Naive B cell (primary cell): ENCODE results near the gene THPO. TPM values are rescaled to one million over a fixed set of nuclear protein-coding genes. Genes with fewer than 3 reads are reported as not detected.

ENCODE experiments used
- ATAC-seq, 2 donors: fragments of 150-1000 bp; cut with Tn5 transposase; 2 replicates each; pipeline ENCODE4 v1.10.0; 2021; ENCODE audit warnings: low read depth in 2 of 2, mild to moderate bottlenecking in 2 of 2, moderate library complexity in 2 of 2
- DNase-seq: peaks from one replicate; pipeline ENCODE4 v3.0.0; 2022
- H3K27ac Mint-ChIP-seq, 6 donors: one replicate each; pipeline ENCODE4 v1.8.0; 2020 to 2022; ENCODE audit warnings: mild to moderate bottlenecking in 6 of 6, mixed read lengths in 6 of 6, moderate library complexity in 5 of 6, inconsistent platforms in 2 of 6
- H3K27me3 Mint-ChIP-seq, 3 donors: one replicate each; pipeline ENCODE4 v1.8.0; 2021 to 2022; ENCODE audit warnings: mixed read lengths in 3 of 3, mild to moderate bottlenecking in 1 of 3
- H3K36me3 Mint-ChIP-seq, 2 donors: one replicate each; pipeline ENCODE4 v1.8.0; 2020 to 2022; ENCODE audit warnings: mixed read lengths in 2 of 2, inconsistent platforms in 1 of 2, mild to moderate bottlenecking in 1 of 2
- H3K4me1 Mint-ChIP-seq, 3 donors: one replicate each; pipeline ENCODE4 v1.8.0; 2020 to 2022; ENCODE audit warnings: mixed read lengths in 3 of 3, inconsistent platforms in 1 of 3, mild to moderate bottlenecking in 1 of 3, moderate library complexity in 1 of 3
- H3K4me3 Mint-ChIP-seq, 8 donors: one replicate each; pipeline ENCODE4 v1.8.0; 2020 to 2022; ENCODE audit warnings: mild to moderate bottlenecking in 8 of 8, mixed read lengths in 8 of 8, moderate library complexity in 8 of 8, inconsistent platforms in 2 of 8
- H3K9me3 Mint-ChIP-seq, 7 donors: one replicate each; pipeline ENCODE4 v1.8.0; 2020 to 2022; ENCODE audit warnings: mixed read lengths in 7 of 7, mild to moderate bottlenecking in 5 of 7, inconsistent platforms in 2 of 7, moderate library complexity in 1 of 7
- polyA plus RNA-seq, 6 donors: library from polyadenylated mRNA; unstranded; fragments of 300-500 nt; fragmentation: Illumina TruSeq; gene quantifications; one replicate each; pipeline ENCODE4 v1.2.3, GENCODE V29; 2021; ENCODE audit warnings: low read depth in 6 of 6

Gene THPO
- polyA plus RNA-seq: not detected

- Mint-ChIP-seq H3K9me3 (no peaks in the 10 kb centered on the region), H3K4me1 (peaks cover 6 to 20% (median 11%) of the 10 kb centered on the region in 3 donors), H3K4me3 (peak within 1 kb of the TSS; percentile 55 to 87 (median 76)), H3K27me3 (peaks cover 55 to 72% (median 61%) of the 10 kb centered on the region in 3 donors), H3K27ac (peak within 1 kb of the TSS in 1 of 6 donors; percentile 22), H3K36me3 (peaks cover 0 to 7% of the 10 kb centered on the region in 2 donors)
- DNase-seq (no peak), ATAC-seq (no peak)
These were observed at the start of gene THPO for GRCh38 chr3:184377882-184378445. TSS of gene THPO (minus strand) at chr3:184378207. CDS start at chr3:184376259, 1,948 bp downstream.

GRCh38 chr3:184426691-184427141 lies 48.7 kb upstream of the THPO start:
- Mint-ChIP-seq H3K36me3 (no peaks in the 10 kb centered on the region), H3K4me3 (no peak overlapping the region), H3K9me3 (peaks cover 0 to 6% (median 0%) of the 10 kb centered on the region in 7 donors), H3K4me1 (peaks cover 0 to 1% (median 0%) of the 10 kb centered on the region in 3 donors), H3K27ac (no peak overlapping the region), H3K27me3 (peaks cover 16 to 28% (median 22%) of the 10 kb centered on the region in 3 donors)
- DNase-seq (no peak), ATAC-seq (no peak)

- H3K4me3 Mint-ChIP-seq: no peak overlapping the region
- no peaks in the 10 kb centered on the region for H3K4me1 Mint-ChIP-seq
- DNase-seq: no peak
- H3K27me3 Mint-ChIP-seq: peaks cover 20 to 28% (median 20%) of the 10 kb centered on the region in 3 donors
- no peaks in the 10 kb centered on the region for H3K36me3 Mint-ChIP-seq
- H3K27ac Mint-ChIP-seq: peak overlapping the region in 1 of 6 donors; percentile 2
- no peaks in the 10 kb centered on the region for H3K9me3 Mint-ChIP-seq
- no peak for ATAC-seq
These were observed 45.6 kb upstream of the THPO start for GRCh38 chr3:184423561-184423960.

GRCh38 chr3:184419171-184419570 lies 41.2 kb upstream of the THPO start:
- DNase-seq: no peak
- no peak for ATAC-seq
- no peaks in the 10 kb centered on the region for H3K36me3 Mint-ChIP-seq
- no peaks in the 10 kb centered on the region for H3K9me3 Mint-ChIP-seq
- H3K27ac Mint-ChIP-seq: no peak overlapping the region
- peaks cover 0 to 4% (median 0%) of the 10 kb centered on the region in 3 donors for H3K4me1 Mint-ChIP-seq
- peaks cover 10 to 16% (median 10%) of the 10 kb centered on the region in 3 donors for H3K27me3 Mint-ChIP-seq
- no peak overlapping the region for H3K4me3 Mint-ChIP-seq

- DNase-seq (peak; percentile 75), ATAC-seq (peak; percentile 99)
- Mint-ChIP-seq H3K4me3 (peak overlapping the region in 2 of 8 donors; percentile 15 to 32), H3K36me3 (no peaks in the 10 kb centered on the region), H3K9me3 (no peaks in the 10 kb centered on the region), H3K27me3 (peaks cover 4 to 11% (median 7%) of the 10 kb centered on the region in 3 donors), H3K4me1 (peaks cover 0 to 4% (median 0%) of the 10 kb centered on the region in 3 donors), H3K27ac (peak overlapping the region in 3 of 6 donors; percentile 63 to 80 (median 79))
These were observed 39.8 kb upstream of the THPO start for GRCh38 chr3:184417619-184418327.

GRCh38 chr3:184415203-184415490 lies 37.1 kb upstream of the THPO start:
- ATAC-seq: no peak
- peaks cover 0 to 1% (median 0%) of the 10 kb centered on the region in 7 donors for H3K9me3 Mint-ChIP-seq
- peaks cover 0 to 4% (median 0%) of the 10 kb centered on the region in 3 donors for H3K4me1 Mint-ChIP-seq
- H3K27me3 Mint-ChIP-seq: peaks cover 7 to 21% (median 14%) of the 10 kb centered on the region in 3 donors
- H3K4me3 Mint-ChIP-seq: no peak overlapping the region
- no peak for DNase-seq
- no peaks in the 10 kb centered on the region for H3K36me3 Mint-ChIP-seq
- H3K27ac Mint-ChIP-seq: no peak overlapping the region

GRCh38 chr3:184414418-184415202 lies 36.6 kb upstream of the THPO start:
- DNase-seq: no peak
- Mint-ChIP-seq H3K27ac (no peak overlapping the region), H3K36me3 (no peaks in the 10 kb centered on the region), H3K27me3 (peaks cover 4 to 21% (median 14%) of the 10 kb centered on the region in 3 donors), H3K9me3 (peaks cover 0 to 1% (median 0%) of the 10 kb centered on the region in 7 donors), H3K4me3 (no peak overlapping the region), H3K4me1 (peaks cover 0 to 4% (median 0%) of the 10 kb centered on the region in 3 donors)
- ATAC-seq: no peak

GRCh38 chr3:184409946-184410500 lies 32.0 kb upstream of the THPO start:
- H3K9me3 Mint-ChIP-seq: peaks cover 0 to 1% (median 0%) of the 10 kb centered on the region in 7 donors
- ATAC-seq: no peak
- H3K36me3 Mint-ChIP-seq: no peaks in the 10 kb centered on the region
- H3K4me3 Mint-ChIP-seq: no peak overlapping the region
- H3K4me1 Mint-ChIP-seq: no peaks in the 10 kb centered on the region
- DNase-seq: no peak
- H3K27ac Mint-ChIP-seq: no peak overlapping the region
- peaks cover 8 to 29% (median 14%) of the 10 kb centered on the region in 3 donors for H3K27me3 Mint-ChIP-seq

GRCh38 chr3:184409331-184409926 lies 31.4 kb upstream of the THPO start:
- H3K27me3 Mint-ChIP-seq: peaks cover 9 to 30% (median 14%) of the 10 kb centered on the region in 3 donors
- no peak for DNase-seq
- no peak overlapping the region for H3K4me3 Mint-ChIP-seq
- ATAC-seq: no peak
- no peaks in the 10 kb centered on the region for H3K4me1 Mint-ChIP-seq
- H3K27ac Mint-ChIP-seq: no peak overlapping the region
- no peaks in the 10 kb centered on the region for H3K36me3 Mint-ChIP-seq
- peaks cover 0 to 1% (median 0%) of the 10 kb centered on the region in 7 donors for H3K9me3 Mint-ChIP-seq

GRCh38 chr3:184405075-184406030 lies 27.3 kb upstream of the THPO start:
- H3K27ac Mint-ChIP-seq: no peak overlapping the region
- DNase-seq: no peak

GRCh38 chr3:184399410-184399809 lies 21.4 kb upstream of the THPO start:
- H3K4me3 Mint-ChIP-seq: no peak overlapping the region
- H3K27me3 Mint-ChIP-seq: peaks cover 24 to 40% (median 34%) of the 10 kb centered on the region in 3 donors
- H3K27ac Mint-ChIP-seq: no peak overlapping the region
- ATAC-seq (no peak), DNase-seq (no peak)
- H3K36me3 Mint-ChIP-seq: no peaks in the 10 kb centered on the region
- no peaks in the 10 kb centered on the region for H3K4me1 Mint-ChIP-seq
- peaks cover 0 to 2% (median 0%) of the 10 kb centered on the region in 7 donors for H3K9me3 Mint-ChIP-seq

More at GRCh38 chr3:184405075-184406030, 27.3 kb upstream of the THPO start:
- no peak overlapping the region for H3K4me3 Mint-ChIP-seq
- H3K27me3 Mint-ChIP-seq: peaks cover 18 to 29% (median 27%) of the 10 kb centered on the region in 3 donors
- H3K9me3 Mint-ChIP-seq: peaks cover 0 to 2% (median 0%) of the 10 kb centered on the region in 7 donors
- ATAC-seq: no peak
- no peaks in the 10 kb centered on the region for H3K4me1 Mint-ChIP-seq
- H3K36me3 Mint-ChIP-seq: no peaks in the 10 kb centered on the region

GRCh38 chr3:184395320-184395660 lies 17.3 kb upstream of the THPO start:
- no peak overlapping the region for H3K27ac Mint-ChIP-seq
- H3K36me3 Mint-ChIP-seq: no peaks in the 10 kb centered on the region
- H3K27me3 Mint-ChIP-seq: peaks cover 27 to 30% (median 28%) of the 10 kb centered on the region in 3 donors
- DNase-seq (no peak), ATAC-seq (no peak)
- no peaks in the 10 kb centered on the region for H3K4me1 Mint-ChIP-seq
- no peaks in the 10 kb centered on the region for H3K9me3 Mint-ChIP-seq
- no peak overlapping the region for H3K4me3 Mint-ChIP-seq
